GM23248 (cell line): ENCODE data around the gene FAM168A. TPM values are rescaled to one million over a fixed set of nuclear protein-coding genes. Genes with fewer than 3 reads are reported as not detected.

Source experiments
- DNase-seq: peaks from one replicate; pipeline ENCODE4 v3.0.0-alpha.2; 2015
- H2AFZ ChIP-seq: fragments of 200-600 bp; sonication (generic); 2 replicates; pipeline ENCODE4 v1.6.1; 2016; ENCODE audit warnings: antibody characterized with exemption
- H3F3A ChIP-seq: fragments of 200-600 bp; sonication (generic); 2 replicates; pipeline ENCODE4 v1.6.1; 2016; ENCODE audit warnings: mild to moderate bottlenecking, antibody characterized with exemption, mixed run types; ENCODE audit not compliant: insufficient read depth
- H3K27ac ChIP-seq: fragments of 200-600 bp; sonication (generic); 2 replicates; pipeline ENCODE4 v1.5.1; 2016; ENCODE audit warnings: mild to moderate bottlenecking
- H3K27me3 ChIP-seq: fragments of 200-600 bp; sonication (generic); replicated peaks from 2 replicates; pipeline ENCODE4 v1.6.1; 2016; ENCODE audit warnings: mild to moderate bottlenecking; ENCODE audit not compliant: insufficient read depth
- H3K36me3 ChIP-seq: fragments of 200-600 bp; sonication (generic); 2 replicates; pipeline ENCODE4 v1.6.1; 2016; ENCODE audit warnings: low read depth, mild to moderate bottlenecking
- H3K4me1 ChIP-seq: fragments of 200-600 bp; sonication (generic); 2 replicates; pipeline ENCODE4 v1.6.1; 2016; ENCODE audit warnings: mild to moderate bottlenecking; ENCODE audit not compliant: insufficient read depth
- H3K4me2 ChIP-seq: fragments of 200-600 bp; sonication (generic); one replicate; pipeline ENCODE4 v1.6.1; 2016; ENCODE audit warnings: mild to moderate bottlenecking; ENCODE audit not compliant: unreplicated experiment
- H3K4me3 ChIP-seq: fragments of 200-600 bp; sonication (generic); 2 replicates; pipeline ENCODE4 v1.5.1; 2016; ENCODE audit warnings: mild to moderate bottlenecking
- H3K79me2 ChIP-seq: fragments of 200-600 bp; sonication (generic); 2 replicates; pipeline ENCODE4 v1.6.1; 2016; ENCODE audit warnings: mild to moderate bottlenecking; ENCODE audit not compliant: insufficient read depth
- H3K9ac ChIP-seq: fragments of 200-600 bp; sonication (generic); 2 replicates; pipeline ENCODE4 v1.6.1; 2016; ENCODE audit warnings: mild to moderate bottlenecking
- H3K9me2 ChIP-seq: fragments of 200-600 bp; sonication (generic); 2 replicates; pipeline ENCODE4 v1.6.1; 2016; ENCODE audit warnings: mixed run types, mild to moderate bottlenecking, moderate library complexity; ENCODE audit not compliant: insufficient read depth
- H3K9me3 ChIP-seq: fragments of 200-600 bp; sonication (generic); one replicate; pipeline ENCODE4 v1.6.1; 2017; ENCODE audit warnings: low read depth
- H4K20me1 ChIP-seq: fragments of 200-600 bp; sonication (generic); 2 replicates; pipeline ENCODE4 v1.6.0; 2016; ENCODE audit not compliant: insufficient read depth
- EZH2 ChIP-seq: fragments of 200-600 bp; sonication (generic); IDR thresholded peaks from 2 replicates; pipeline ENCODE4 v1.6.1; 2018; ENCODE audit warnings: antibody characterized with exemption, mild to moderate bottlenecking; ENCODE audit not compliant: insufficient read depth, poor library complexity, severe bottlenecking
- EZH2phosphoT487 ChIP-seq: fragments of 200-600 bp; sonication (generic); IDR thresholded peaks from 2 replicates; pipeline ENCODE4 v1.6.1; 2018; ENCODE audit warnings: antibody characterized with exemption, moderate library complexity, mild to moderate bottlenecking, low read depth; ENCODE audit not compliant: insufficient read depth
- WGBS, 2 experiments: methylation state at CpG; one replicate each; pipeline ENCODE4 v1.1.6; 2015 to 2017; ENCODE audit warnings: low lambda C conversion rate in 2 of 2, low coverage in 1 of 2; ENCODE audit errors: missing lambda C conversion rate in 2 of 2; 5-methylcytosine and 5-hydroxymethylcytosine counted together
- in situ Hi-C: fragments of 300-500 bp; cut with MboI; formaldehyde crosslinking; loops from 2 replicates; pipeline ENCODE4 v1.15.0; 2020
- polyA plus RNA-seq: library from polyadenylated mRNA; unstranded; fragments of >200 nt; fragmentation: Nextera tagmentation; extraction: Ambion mirVana; gene quantifications from 2 replicates; pipeline ENCODE4 v1.2.1, GENCODE V29; 2016
- total RNA-seq: library from RNA; depleted of rRNA; stranded (reverse); fragments of >200 nt; shearing (Covaris generic); gene quantifications from 2 replicates; pipeline ENCODE4 v1.2.3, GENCODE V29; 2014

FAM168A gene
- total and polyA plus RNA-seq, 2 experiments from 2014 or later: 9.1 to 26.4 TPM

GRCh38 chr11:73374151-73374550, 223.8 kb downstream of the FAM168A start:
- no peaks in the 10 kb centered on the region for H3K9me3 ChIP-seq
- no peak overlapping the region for H3K4me2 ChIP-seq
- H2AFZ ChIP-seq: no peak overlapping the region
- H3K27me3 ChIP-seq: no peaks in the 10 kb centered on the region
- 0 out of 2 replicates have a peak, but pooled peaks cover 7% of the 10 kb centered on the region for H3K4me1 ChIP-seq
- no peak overlapping the region for H3K9ac ChIP-seq
- in situ Hi-C loops: no loop called here
- TF ChIP-seq EZH2 (no peak), EZH2phosphoT487 (no peak)
- no peaks in the 10 kb centered on the region for H4K20me1 ChIP-seq
- H3K36me3 ChIP-seq: no peaks in the 10 kb centered on the region
- no peak overlapping the region for H3K27ac ChIP-seq
- no peaks in the 10 kb centered on the region; the same call in 1 of the 2 replicates for H3F3A ChIP-seq
- DNase-seq: peak; percentile 54
- H3K4me3 ChIP-seq: no peak overlapping the region
- peaks cover 27% of the 10 kb centered on the region for H3K79me2 ChIP-seq
- no peaks in the 10 kb centered on the region for H3K9me2 ChIP-seq
- WGBS, 2 experiments: 59 to 60% methylated on average over 4 of the region's 4 CpGs

GRCh38 chr11:73372375-73372993, 225.4 kb downstream of the FAM168A start:
- no peak overlapping the region for H2AFZ ChIP-seq

GRCh38 chr11:73367482-73368024, 230.4 kb downstream of the FAM168A start:
- in situ Hi-C loops: no loop called here
- Histone ChIP-seq H3K9ac (no peak overlapping the region), H3K4me2 (no peak overlapping the region), H3K27ac (no peak overlapping the region), H3K4me3 (no peak overlapping the region), H3K36me3 (peaks cover 5% of the 10 kb centered on the region; the same call in 1 of the 2 replicates), H2AFZ (no peak overlapping the region), H3K4me1 (no peaks in the 10 kb centered on the region), H3K9me2 (no peaks in the 10 kb centered on the region), H3K79me2 (no peaks in the 10 kb centered on the region), H3F3A (no peaks in the 10 kb centered on the region; the same call in 1 of the 2 replicates), H4K20me1 (no peaks in the 10 kb centered on the region), H3K9me3 (no peaks in the 10 kb centered on the region), H3K27me3 (no peaks in the 10 kb centered on the region)
- no peak for TF ChIP-seq EZH2
- TF ChIP-seq EZH2phosphoT487: no peak
- WGBS, 2 experiments: 86 to 88% methylated on average over 20 of the region's 20 CpGs
- DNase-seq: no peak

More at GRCh38 chr11:73372375-73372993, 225.4 kb downstream of the FAM168A start:
- H3K4me1 ChIP-seq: 0 out of 2 replicates have a peak, but pooled peaks cover 2% of the 10 kb centered on the region
- no peaks in the 10 kb centered on the region; the same call in 1 of the 2 replicates for H3K36me3 ChIP-seq
- no peak overlapping the region for H3K27ac ChIP-seq
- H3K9me2 ChIP-seq: no peaks in the 10 kb centered on the region
- 65 to 66% methylated on average over 6 of the region's 6 CpGs for WGBS, 2 experiments
- no peaks in the 10 kb centered on the region for H3K9me3 ChIP-seq
- H3K79me2 ChIP-seq: peaks cover 10% of the 10 kb centered on the region
- H3K27me3 ChIP-seq: no peaks in the 10 kb centered on the region
- H3K4me2 ChIP-seq: no peak overlapping the region
- peak; percentile 63 for DNase-seq
- H4K20me1 ChIP-seq: no peaks in the 10 kb centered on the region
- in situ Hi-C loops: no loop called here
- H3K9ac ChIP-seq: no peak overlapping the region
- H3F3A ChIP-seq: no peaks in the 10 kb centered on the region; the same call in 1 of the 2 replicates
- H3K4me3 ChIP-seq: no peak overlapping the region
- no peak for TF ChIP-seq EZH2
- no peak for TF ChIP-seq EZH2phosphoT487

- DNase-seq: no peak
- H2AFZ ChIP-seq: no peak overlapping the region
- no peaks in the 10 kb centered on the region for H3K79me2 ChIP-seq
- H3K9me2 ChIP-seq: no peaks in the 10 kb centered on the region
- in situ Hi-C loops: no loop called here
- no peaks in the 10 kb centered on the region for H4K20me1 ChIP-seq
- H3K27ac ChIP-seq: no peak overlapping the region
- H3K27me3 ChIP-seq: no peaks in the 10 kb centered on the region
- no peak overlapping the region for H3K4me2 ChIP-seq
- no peak overlapping the region for H3K9ac ChIP-seq
- WGBS, 2 experiments: 80 to 85% methylated on average over 6 of the region's 6 CpGs
- peaks cover 7% of the 10 kb centered on the region; the same call in 1 of the 2 replicates for H3K36me3 ChIP-seq
- H3K9me3 ChIP-seq: no peaks in the 10 kb centered on the region
- no peaks in the 10 kb centered on the region for H3K4me1 ChIP-seq
- TF ChIP-seq EZH2 (no peak), EZH2phosphoT487 (no peak)
- H3F3A ChIP-seq: no peaks in the 10 kb centered on the region; the same call in 1 of the 2 replicates
- H3K4me3 ChIP-seq: no peak overlapping the region
These were observed 231.0 kb downstream of the FAM168A start for GRCh38 chr11:73366953-73367352.
